HG03064 (cell line): ENCODE data around the gene BTBD2.

Experiments used
- ATAC-seq: cut with Tn5 transposase; IDR thresholded peaks from one replicate; pipeline ENCODE4 v1.9.1; 2021; ENCODE audit warnings: low read depth; ENCODE audit not compliant: unreplicated experiment

BTBD2 gene

GRCh38 chr19:1987197-1988187 lies 28.0 kb downstream of the BTBD2 start:
- no peak for ATAC-seq

GRCh38 chr19:1986357-1987162 lies 29.0 kb downstream of the BTBD2 start:
- ATAC-seq = no peak

GRCh38 chr19:1985588-1986356 lies 29.7 kb downstream of the BTBD2 start:
- ATAC-seq = no peak

GRCh38 chr19:1984357-1984756 lies 31.2 kb downstream of the BTBD2 start:
- ATAC-seq = no peak

GRCh38 chr19:1981253-1981652 lies 34.3 kb downstream of the BTBD2 start:
- ATAC-seq = no peak

GRCh38 chr19:1980809-1981181 lies 34.7 kb downstream of the BTBD2 start:
- ATAC-seq = no peak

- ATAC-seq = no peak
These were observed 35.3 kb downstream of the BTBD2 start for GRCh38 chr19:1980091-1980808.

- no peak for ATAC-seq
These were observed 35.9 kb downstream of the BTBD2 start for GRCh38 chr19:1979642-1980041.

- no peak for ATAC-seq
These were observed 36.5 kb downstream of the BTBD2 start for GRCh38 chr19:1979017-1979416.

- no peak for ATAC-seq
These were observed 37.1 kb downstream of the BTBD2 start for GRCh38 chr19:1978346-1978894.

- no peak for ATAC-seq
These were observed 38.4 kb downstream of the BTBD2 start for GRCh38 chr19:1977120-1977519.

GRCh38 chr19:1975162-1975480 lies 40.4 kb downstream of the BTBD2 start:
- ATAC-seq = no peak

GRCh38 chr19:1974381-1975161 lies 40.9 kb downstream of the BTBD2 start:
- no peak for ATAC-seq

- ATAC-seq = no peak
These were observed 44.6 kb downstream of the BTBD2 start for GRCh38 chr19:1970806-1971502.

GRCh38 chr19:1970003-1970805 lies 45.3 kb downstream of the BTBD2 start:
- no peak for ATAC-seq

GRCh38 chr19:1969176-1970002 lies 46.1 kb downstream of the BTBD2 start:
- ATAC-seq = no peak
